ENCODE data around the gene TMBIM6.

The TMBIM6 gene

GRCh38 chr12:49798934-49799333 lies 57.6 kb downstream of the TMBIM6 start:
- DNase-seq: no peak

DNA sequence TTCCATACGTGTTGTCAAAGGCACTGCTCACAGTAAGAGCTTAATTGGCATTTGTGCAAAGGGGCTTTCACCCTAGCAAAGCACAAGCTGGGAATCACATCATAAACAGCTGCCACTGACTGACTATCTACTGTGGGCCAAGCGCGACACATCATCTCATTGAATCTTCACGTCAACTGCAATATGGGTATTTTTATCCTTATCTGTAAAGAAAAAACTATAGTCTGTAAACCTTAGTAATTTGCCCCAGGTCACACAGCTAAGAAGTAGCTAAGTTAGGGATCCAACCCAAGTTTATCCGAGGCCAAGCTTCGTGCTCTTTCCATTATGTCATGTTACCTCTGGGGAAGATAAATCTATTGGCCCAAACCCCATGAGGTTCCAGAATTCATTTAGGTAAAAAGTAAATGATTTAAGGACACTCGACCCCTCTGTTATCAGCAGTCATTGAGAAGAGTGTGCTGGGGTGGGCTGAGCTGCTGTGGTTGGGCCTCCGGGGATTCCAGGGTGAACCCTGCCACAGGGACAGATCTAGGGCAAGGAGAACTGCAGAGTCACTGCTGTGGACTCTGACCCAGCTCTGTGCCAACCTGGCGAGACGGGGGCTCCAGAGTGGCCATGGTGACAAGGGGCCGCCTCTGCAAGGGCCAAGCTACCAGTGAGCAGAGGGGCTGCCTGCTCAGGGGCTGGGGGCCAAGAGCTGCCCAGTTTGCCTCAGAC lies 59.2 kb downstream of the TMBIM6 start:
- DNase-seq: no peak

DNA sequence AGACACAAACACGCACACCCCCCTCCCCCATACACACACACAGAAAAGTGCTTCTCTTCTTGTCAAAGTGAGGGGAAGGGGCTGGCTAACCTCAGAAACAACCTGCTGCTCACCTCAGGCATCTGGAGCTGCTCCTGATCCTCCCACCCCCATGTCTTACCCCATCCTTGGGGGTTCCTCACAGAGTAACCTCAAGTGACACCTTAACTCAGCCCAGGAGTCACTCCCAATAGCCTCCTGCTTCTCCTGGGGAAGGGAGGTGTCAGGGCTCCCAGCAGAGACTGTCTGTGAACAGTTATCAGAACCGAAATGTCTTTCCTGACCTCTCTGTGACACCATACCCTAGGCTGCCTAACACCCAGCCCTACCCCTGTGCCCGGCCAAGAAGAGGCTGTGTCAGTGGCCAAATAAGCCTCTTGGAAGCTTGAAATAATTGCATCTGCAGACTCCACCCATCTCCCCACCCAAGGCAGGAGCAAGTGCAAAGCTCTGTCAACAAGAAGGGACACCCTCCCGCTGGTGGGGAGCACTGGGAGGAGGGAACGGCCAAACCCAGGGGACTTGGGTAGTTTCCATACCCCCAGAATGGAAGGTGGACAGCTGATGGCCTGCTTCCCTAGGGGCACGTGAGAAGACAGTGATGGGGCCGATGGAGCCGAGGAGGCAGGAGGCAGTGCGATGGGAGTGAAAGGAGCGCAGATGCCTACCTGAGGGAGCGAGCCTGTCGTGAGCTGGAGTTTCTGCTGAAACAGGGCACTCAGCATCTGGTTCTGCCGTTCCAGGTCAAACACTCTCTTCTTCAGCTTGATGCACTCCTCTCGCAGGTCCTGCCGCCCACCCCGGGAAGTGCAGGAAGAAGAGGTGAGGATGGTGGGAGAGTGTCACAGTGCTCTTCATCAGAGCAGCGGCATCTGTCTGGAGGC lies 60.0 kb downstream of the TMBIM6 start:
- no peak for DNase-seq

DNA sequence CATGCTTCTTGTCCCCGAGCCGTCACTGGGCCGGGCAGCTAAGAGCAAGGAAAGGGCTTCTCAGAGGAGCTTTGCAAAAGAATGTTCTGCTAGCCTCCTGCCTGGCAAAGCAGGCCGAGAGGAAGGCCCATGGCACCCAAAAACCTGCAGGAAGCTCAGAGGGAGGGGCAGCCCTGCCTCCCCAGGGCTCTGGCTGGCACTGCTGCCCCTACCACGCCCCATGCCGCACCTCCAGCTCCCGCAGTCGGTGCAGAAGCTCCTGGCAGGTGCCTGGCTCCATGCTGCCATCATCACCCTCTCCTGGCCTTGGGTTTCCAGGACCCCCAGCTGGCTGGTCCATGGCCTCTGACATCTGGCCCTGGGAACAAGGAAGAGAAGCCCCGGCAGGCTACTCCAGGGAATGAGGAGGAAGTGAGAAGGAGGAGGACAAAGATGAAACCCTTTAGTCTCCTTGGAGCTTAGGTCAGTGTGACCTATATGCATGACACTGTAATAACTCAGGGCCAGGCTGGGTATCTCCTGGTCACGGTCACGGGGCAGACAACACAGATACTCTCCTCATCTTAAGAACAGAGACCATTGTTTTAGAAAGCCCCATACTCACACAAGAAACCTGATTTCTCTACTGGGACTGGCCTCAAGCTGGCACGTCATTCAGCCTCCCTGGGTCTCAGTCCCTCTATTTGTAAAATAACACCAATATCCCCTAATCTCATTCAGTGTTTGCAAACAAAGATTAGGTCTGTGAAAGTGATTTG lies 62.5 kb downstream of the TMBIM6 start:
- no peak for DNase-seq

DNA sequence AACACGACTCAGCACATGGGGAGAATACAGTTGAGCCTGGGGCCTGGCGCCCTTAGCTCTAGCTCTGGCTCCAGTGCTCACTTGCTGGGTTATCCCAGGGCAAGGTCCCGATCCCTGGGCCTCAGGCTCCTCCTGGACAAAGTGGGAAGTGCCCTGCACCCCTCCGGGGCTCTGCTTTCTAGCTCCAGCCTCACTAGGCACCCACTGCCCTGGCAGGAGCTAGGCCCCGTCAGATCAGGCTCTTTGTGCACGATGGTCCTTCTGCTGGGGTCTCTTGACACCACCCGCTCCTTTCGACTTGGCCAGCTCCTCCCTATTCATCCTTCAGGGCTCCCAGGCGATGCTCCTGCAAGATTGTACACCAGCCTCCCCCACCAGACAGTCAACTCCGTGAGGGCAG lies 63.5 kb downstream of the TMBIM6 start:
- DNase-seq: no peak

DNA sequence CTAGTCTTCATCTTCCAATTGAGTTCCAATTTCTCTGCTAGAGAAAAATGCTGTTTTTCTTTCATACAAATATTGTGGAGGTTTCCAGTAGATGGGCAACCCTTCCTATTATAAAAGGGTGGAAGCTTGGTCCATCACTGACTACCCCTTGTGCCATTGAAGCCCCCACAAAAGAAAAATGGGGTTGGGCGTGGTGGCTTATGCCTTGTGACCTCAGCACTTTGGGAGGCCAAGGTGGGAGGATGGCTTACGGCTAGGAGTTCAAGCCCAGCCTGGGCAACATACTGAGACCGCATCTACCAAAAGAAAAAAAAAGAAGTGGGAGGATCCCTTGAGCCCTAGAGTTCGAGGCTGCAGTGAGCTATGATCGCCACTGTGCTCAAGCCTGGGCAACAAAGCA lies 64.1 kb downstream of the TMBIM6 start:
- DNase-seq: no peak

GRCh38 chr12:49806321-49806813 lies 65.0 kb downstream of the TMBIM6 start:
- DNase-seq: no peak

- no peak for DNase-seq
Measured at GRCh38 chr12:49806877-49807276, 65.5 kb downstream of the TMBIM6 start.

DNA sequence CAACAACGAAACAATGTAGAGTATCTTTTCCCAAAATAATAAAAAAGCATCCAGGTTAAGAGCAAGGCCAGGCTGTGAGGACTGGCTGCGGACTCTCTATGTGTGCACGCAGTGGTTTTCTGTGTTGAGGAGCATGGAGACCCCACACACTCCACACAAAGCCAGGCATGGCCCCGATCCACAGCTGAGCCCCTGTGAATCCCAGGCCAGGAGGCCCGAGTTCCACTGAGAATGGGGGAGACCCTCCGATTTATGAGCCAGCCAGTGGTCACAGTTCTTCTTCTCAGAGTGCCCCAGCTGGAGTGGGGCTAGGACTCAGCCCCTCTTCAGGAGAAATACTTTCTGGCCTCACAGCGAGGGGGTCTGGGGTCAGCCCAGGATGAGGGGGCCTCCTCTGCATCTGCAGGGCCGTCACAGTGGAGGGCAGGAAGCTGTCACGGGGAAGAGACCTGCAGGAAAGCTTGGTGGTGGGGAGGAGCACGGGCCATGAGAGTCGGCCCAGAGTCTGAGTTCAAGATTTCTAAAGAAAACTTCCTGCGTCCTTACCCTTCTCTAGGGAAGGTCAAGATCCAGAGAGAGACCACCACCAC lies 66.7 kb downstream of the TMBIM6 start:
- DNase-seq: no peak

DNA sequence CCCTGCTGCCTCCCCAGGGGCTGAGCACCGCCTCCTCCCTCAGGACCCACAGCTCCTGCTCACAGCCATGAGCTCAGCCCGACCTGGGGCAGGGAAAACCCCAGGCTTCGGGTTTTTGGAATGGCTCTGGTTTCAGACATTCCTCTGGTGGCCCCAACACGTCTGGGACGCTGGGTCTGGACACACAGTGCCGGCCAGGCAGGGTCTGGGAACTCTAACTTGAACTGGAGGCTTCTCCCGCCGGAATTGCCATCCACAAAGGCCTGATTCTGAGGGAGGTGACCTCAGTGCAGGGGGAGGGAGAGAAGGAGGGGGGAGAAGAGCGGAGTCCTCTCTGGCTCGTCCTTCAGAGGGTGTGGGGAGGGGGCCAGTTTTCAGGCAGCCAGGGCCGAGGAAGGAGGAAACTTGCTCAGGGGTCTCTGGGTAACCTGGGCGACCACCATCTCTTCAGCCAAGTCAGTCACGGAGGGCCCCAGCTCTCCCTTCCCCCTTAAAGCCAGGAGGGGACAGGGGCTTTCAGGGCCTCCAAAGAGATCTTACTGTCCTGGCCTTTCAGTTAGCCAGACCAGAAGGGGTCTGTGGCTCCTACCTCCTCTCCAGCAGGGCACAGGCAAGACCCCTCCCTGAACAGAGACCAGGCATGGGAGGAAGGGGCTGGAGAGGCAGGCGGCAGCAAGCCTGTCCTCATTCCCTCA lies 67.5 kb downstream of the TMBIM6 start:
- DNase-seq: no peak

GRCh38 chr12:49809381-49809905 lies 68.1 kb downstream of the TMBIM6 start:
- DNase-seq: no peak

GRCh38 chr12:49809906-49810389 lies 68.6 kb downstream of the TMBIM6 start:
- DNase-seq: no peak

DNA sequence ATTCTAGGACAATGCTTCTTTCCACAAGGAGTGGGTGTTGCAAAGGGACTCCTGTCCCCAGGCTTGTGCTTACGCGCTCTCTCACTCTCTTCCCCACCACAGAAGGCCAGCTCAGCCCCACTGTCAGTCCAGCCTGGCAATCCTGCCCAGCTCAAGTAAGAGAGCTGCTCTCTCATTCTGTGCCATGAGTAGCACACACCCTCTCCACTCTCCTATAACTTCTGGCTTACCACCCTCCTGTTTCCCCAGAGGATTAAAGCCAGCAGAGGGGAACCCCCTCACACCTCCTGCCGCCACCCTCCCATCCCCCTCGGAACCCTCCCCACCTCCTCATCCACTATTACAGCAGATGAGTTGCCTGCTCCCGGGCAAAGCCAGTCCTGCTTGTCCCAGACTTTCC lies 69.8 kb downstream of the TMBIM6 start:
- no peak for DNase-seq

GRCh38 chr12:49811961-49812401 lies 70.6 kb downstream of the TMBIM6 start:
- DNase-seq: no peak

GRCh38 chr12:49813131-49813530 lies 71.8 kb downstream of the TMBIM6 start:
- no peak for DNase-seq
